MM.1S (cell line): ENCODE data around the gene SPOCK3.

ENCODE experiments used
- EZH2 ChIP-seq: fragments of 300-600 bp; sonication (generic); optimal IDR thresholded peaks from 2 replicates; pipeline ENCODE3; 2017; ENCODE audit warnings: low read depth, mild to moderate bottlenecking, antibody characterized with exemption, low read length, mixed read lengths
- EZH2phosphoT487 ChIP-seq: fragments of 300-600 bp; sonication (generic); IDR thresholded peaks from 2 replicates; pipeline ENCODE4 v1.6.1; 2018; ENCODE audit warnings: antibody characterized with exemption, low read length
- TF ChIP-seq, protein P1 (sequence below): fragments of 300-600 bp; sonication (generic); IDR thresholded peaks from 2 replicates; pipeline ENCODE4 v1.5.1; 2016; ENCODE audit warnings: antibody characterized with exemption, low read length, mixed read lengths

DNA sequence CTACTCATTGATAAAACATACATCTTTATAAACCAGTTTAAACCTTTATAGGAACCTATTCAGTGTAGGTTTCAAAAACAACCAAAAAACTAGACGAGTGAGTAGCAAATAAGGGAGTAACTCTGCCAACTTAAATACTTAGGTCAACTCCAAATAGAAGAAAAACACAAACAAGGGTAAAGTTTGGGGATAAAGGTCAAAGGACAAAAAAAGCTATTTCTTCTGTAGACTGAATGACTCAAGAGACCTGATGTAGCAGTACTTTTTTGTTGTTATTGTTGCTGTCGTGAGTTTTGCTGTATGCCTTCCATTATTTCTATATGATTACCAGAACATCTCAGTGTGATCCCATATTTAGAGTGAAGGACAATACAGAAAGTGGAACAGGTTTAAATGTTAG is 199.3 kb downstream of the SPOCK3 start:
- TF ChIP-seq, protein P1, sequence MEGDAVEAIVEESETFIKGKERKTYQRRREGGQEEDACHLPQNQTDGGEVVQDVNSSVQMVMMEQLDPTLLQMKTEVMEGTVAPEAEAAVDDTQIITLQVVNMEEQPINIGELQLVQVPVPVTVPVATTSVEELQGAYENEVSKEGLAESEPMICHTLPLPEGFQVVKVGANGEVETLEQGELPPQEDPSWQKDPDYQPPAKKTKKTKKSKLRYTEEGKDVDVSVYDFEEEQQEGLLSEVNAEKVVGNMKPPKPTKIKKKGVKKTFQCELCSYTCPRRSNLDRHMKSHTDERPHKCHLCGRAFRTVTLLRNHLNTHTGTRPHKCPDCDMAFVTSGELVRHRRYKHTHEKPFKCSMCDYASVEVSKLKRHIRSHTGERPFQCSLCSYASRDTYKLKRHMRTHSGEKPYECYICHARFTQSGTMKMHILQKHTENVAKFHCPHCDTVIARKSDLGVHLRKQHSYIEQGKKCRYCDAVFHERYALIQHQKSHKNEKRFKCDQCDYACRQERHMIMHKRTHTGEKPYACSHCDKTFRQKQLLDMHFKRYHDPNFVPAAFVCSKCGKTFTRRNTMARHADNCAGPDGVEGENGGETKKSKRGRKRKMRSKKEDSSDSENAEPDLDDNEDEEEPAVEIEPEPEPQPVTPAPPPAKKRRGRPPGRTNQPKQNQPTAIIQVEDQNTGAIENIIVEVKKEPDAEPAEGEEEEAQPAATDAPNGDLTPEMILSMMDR: no peak
- TF ChIP-seq EZH2 (no peak), EZH2phosphoT487 (no peak)
